K562 (cell line): ENCODE measurements around the gene ZBTB26. TPM values are rescaled to one million over a fixed set of nuclear protein-coding genes. Genes with fewer than 3 reads are reported as not detected.

Source experiments
- ARID3B ChIP-seq: fragments of 250-450 bp; sonication (Bioruptor Pico); IDR thresholded peaks from 2 replicates; pipeline ENCODE4 v1.4.0; 2020; ENCODE audit warnings: borderline replicate concordance
- EP300 ChIP-seq: IDR thresholded peaks from 2 replicates; pipeline ENCODE4 v1.6.1; 2012; ENCODE audit warnings: low read length, improper control_type of control experiment
- EWSR1 ChIP-seq: fragments of 450-650 bp; IDR thresholded peaks from 2 replicates; pipeline ENCODE4 v1.6.1; 2018; ENCODE audit warnings: borderline replicate concordance, mild to moderate bottlenecking, low read depth, moderate library complexity; ENCODE audit not compliant: partially characterized antibody
- GABPA ChIP-seq: fragments of 200-800 bp; sonication (Bioruptor generic); conservative IDR thresholded peaks from 2 replicates; pipeline ENCODE4 v1.6.1; 2016; ENCODE audit warnings: low read depth, missing genetic modification characterization, missing compliant biosample characterization
- GTF2A2 ChIP-seq: IDR thresholded peaks from 2 replicates; pipeline ENCODE4 v1.6.1; 2016; ENCODE audit warnings: mild to moderate bottlenecking, missing genetic modification characterization, missing compliant biosample characterization
- HDAC8 ChIP-seq: fragments of 450-650 bp; IDR thresholded peaks from 2 replicates; pipeline ENCODE4 v1.6.1; 2016; ENCODE audit warnings: mild to moderate bottlenecking, missing genetic modification characterization, moderate library complexity, missing compliant biosample characterization
- HMG20B ChIP-seq: fragments of 250-450 bp; sonication (Bioruptor Pico); IDR thresholded peaks from 2 replicates; pipeline ENCODE4 v1.5.0; 2021; ENCODE audit warnings: mild to moderate bottlenecking
- JUNB ChIP-seq: fragments of 450-650 bp; formaldehyde crosslinking; conservative IDR thresholded peaks from 2 replicates; pipeline ENCODE4 v1.4.0; 2020; ENCODE audit warnings: mild to moderate bottlenecking
- KDM2B ChIP-seq: fragments of 250-450 bp; sonication (Bioruptor Pico); IDR thresholded peaks from 2 replicates; pipeline ENCODE4 v1.8.0; 2021; ENCODE audit warnings: mild to moderate bottlenecking, moderate library complexity
- L3MBTL2 ChIP-seq: fragments of 450-650 bp; IDR thresholded peaks from 2 replicates; pipeline ENCODE4 v1.6.1; 2016; ENCODE audit warnings: mild to moderate bottlenecking, moderate library complexity
- MAFG ChIP-seq: fragments of 450-650 bp; conservative IDR thresholded peaks from 2 replicates; pipeline ENCODE4 v1.6.1; 2016; ENCODE audit warnings: missing genetic modification characterization, missing compliant biosample characterization
- MCM3 ChIP-seq: fragments of 450-650 bp; IDR thresholded peaks from 2 replicates; pipeline ENCODE4 v1.6.1; 2016
- MTA3 ChIP-seq: fragments of 450-650 bp; formaldehyde crosslinking; IDR thresholded peaks from 2 replicates; pipeline ENCODE4 v1.6.1; 2017; ENCODE audit warnings: mild to moderate bottlenecking, borderline replicate concordance
- NFYB ChIP-seq: IDR thresholded peaks from 2 replicates; pipeline ENCODE4 v1.6.1; 2011; ENCODE audit warnings: mild to moderate bottlenecking, moderate library complexity; ENCODE audit not compliant: insufficient read length; ENCODE audit errors: extremely low read depth
- NR2F6 ChIP-seq: fragments of 450-650 bp; formaldehyde crosslinking; IDR thresholded peaks from 2 replicates; pipeline ENCODE4 v1.4.0; 2020; ENCODE audit warnings: mild to moderate bottlenecking
- PCBP2 ChIP-seq: fragments of 200-400 bp; formaldehyde crosslinking; IDR thresholded peaks from 2 replicates; pipeline ENCODE4 v1.6.1; 2018; ENCODE audit warnings: low read length, low read depth, mild to moderate bottlenecking, moderate library complexity; ENCODE audit not compliant: poor library complexity, severe bottlenecking
- RB1 ChIP-seq: fragments of 450-650 bp; IDR thresholded peaks from 2 replicates; pipeline ENCODE4 v1.6.1; 2017; ENCODE audit warnings: low read depth, mild to moderate bottlenecking
- SMARCE1 ChIP-seq: fragments of 450-650 bp; IDR thresholded peaks from 2 replicates; pipeline ENCODE4 v1.7.1; 2016; ENCODE audit warnings: mild to moderate bottlenecking
- XRCC5 ChIP-seq: fragments of 200-400 bp; formaldehyde crosslinking; IDR thresholded peaks from 2 replicates; pipeline ENCODE4 v1.6.1; 2017; ENCODE audit warnings: low read depth, mild to moderate bottlenecking, low read length
- ZFP1 ChIP-seq: fragments of 450-650 bp; formaldehyde crosslinking; IDR thresholded peaks from 2 replicates; pipeline ENCODE4 v1.4.0; 2020; ENCODE audit warnings: mild to moderate bottlenecking, mixed read lengths
- ZFP30 ChIP-seq: fragments of 250-450 bp; sonication (Bioruptor Pico); IDR thresholded peaks from 2 replicates; pipeline ENCODE4 v1.8.0; 2022; ENCODE audit warnings: moderate library complexity, mild to moderate bottlenecking, inconsistent platforms, borderline replicate concordance
- ZKSCAN3 ChIP-seq: fragments of 250-450 bp; sonication (Bioruptor Pico); IDR thresholded peaks from 2 replicates; pipeline ENCODE4 v1.4.0; 2020
- ZNF77 ChIP-seq: fragments of 250-450 bp; sonication (Bioruptor Pico); IDR thresholded peaks from 2 replicates; pipeline ENCODE4 v1.5.0; 2020
- polyA plus RNA-seq, 8 experiments: library from polyadenylated mRNA; depleted of rRNA in 4 of 8; stranded (reverse) in 5 of 8; unstranded in 3 of 8; fragments of >200 nt; fragmentation: Nextera tagmentation in 2 of 8; fragmentation: Illumina TruSeq in 1 of 8; extraction: Ambion mirVana in 2 of 8; extraction: Trizol in 1 of 8; gene quantifications; 2 replicates each; pipeline versions ENCODE4 v1.2.1 to v1.2.3, GENCODE V29; 2011 to 2014; ENCODE audit warnings: inconsistent platforms in 1 of 8, missing spikeins in 1 of 8
- total RNA-seq, 7 experiments: library from RNA; depleted of rRNA in 6 of 7; stranded (reverse); fragments of >200 nt in 6 of 7; fragmentation: Illumina TruSeq in 2 of 7; extraction: Trizol in 2 of 7; gene quantifications; 2 replicates each; pipeline versions ENCODE4 v1.2.1 to v1.2.3, GENCODE V29; 2011 to 2021; ENCODE audit warnings: low replicate concordance in 1 of 7
- TF ChIP-seq, protein P1 (sequence below), 3 experiments: IDR thresholded peaks in 2 of 3; conservative IDR thresholded peaks in 1 of 3; 2 replicates each; pipeline ENCODE4 v1.5.1; 2011 to 2012; ENCODE audit warnings: low read length in 3 of 3, mild to moderate bottlenecking in 3 of 3, control low read depth in 2 of 3, improper control_type of control experiment in 1 of 3, inconsistent platforms in 1 of 3, low read depth in 1 of 3, mixed read lengths in 1 of 3, moderate library complexity in 1 of 3; ENCODE audit not compliant: insufficient read depth in 2 of 3
- TF ChIP-seq, protein P2 (sequence below): fragments of 450-650 bp; IDR thresholded peaks from 2 replicates; pipeline ENCODE4 v1.6.1; 2016

The ZBTB26 gene
- total and polyA plus RNA-seq, 9 of the 15 experiments (the other 6 are each of a cell fraction or from before 2014, with no cell fraction given): 2.4 to 20.7 (median 5.0) TPM

DNA sequence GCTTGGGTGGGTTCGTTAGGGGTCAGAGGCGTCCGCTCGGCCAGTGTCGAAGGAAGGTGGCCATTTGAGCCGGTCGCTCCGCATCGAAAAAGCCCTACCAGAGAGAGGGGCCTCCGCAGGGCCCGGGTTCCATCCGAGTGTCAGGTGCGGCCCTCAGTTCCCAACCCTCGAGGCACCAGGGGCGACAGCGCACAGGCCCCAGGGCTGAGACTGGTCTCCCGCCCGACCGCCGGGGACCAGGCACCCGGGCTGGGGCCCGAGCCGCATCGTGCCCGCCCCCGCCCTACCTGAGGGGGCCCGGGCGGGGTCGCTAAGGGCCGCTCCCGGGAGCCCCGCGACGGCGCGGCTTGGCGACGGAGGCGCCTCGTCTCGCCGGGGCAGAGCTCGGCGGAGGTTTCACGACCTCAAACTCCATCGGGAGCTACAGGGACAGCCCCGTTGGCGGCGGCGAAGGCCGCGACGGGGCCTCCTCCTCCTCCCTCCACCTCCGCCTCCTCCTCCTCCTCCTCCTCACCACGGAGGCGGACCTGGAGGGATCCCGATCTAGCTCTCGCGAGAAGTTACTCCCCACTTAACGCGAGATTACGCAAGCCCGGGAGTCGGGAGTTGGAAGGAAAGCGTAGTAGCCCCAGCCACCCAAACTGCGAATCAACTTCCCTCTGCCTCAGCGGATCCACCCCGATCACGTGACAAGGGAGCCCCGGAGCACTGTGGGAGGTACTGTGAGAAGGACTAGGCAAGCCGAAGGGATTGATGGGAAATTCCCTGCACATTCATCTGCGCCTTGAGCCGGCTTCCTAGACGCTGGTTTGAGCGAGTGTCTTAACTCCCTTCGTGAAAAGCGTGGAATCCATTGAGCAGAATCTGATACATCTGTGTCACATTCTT is 26.2 kb downstream of the ZBTB26 start, which contains the start of gene RC3H2 (continued):
- TF ChIP-seq, protein P1, sequence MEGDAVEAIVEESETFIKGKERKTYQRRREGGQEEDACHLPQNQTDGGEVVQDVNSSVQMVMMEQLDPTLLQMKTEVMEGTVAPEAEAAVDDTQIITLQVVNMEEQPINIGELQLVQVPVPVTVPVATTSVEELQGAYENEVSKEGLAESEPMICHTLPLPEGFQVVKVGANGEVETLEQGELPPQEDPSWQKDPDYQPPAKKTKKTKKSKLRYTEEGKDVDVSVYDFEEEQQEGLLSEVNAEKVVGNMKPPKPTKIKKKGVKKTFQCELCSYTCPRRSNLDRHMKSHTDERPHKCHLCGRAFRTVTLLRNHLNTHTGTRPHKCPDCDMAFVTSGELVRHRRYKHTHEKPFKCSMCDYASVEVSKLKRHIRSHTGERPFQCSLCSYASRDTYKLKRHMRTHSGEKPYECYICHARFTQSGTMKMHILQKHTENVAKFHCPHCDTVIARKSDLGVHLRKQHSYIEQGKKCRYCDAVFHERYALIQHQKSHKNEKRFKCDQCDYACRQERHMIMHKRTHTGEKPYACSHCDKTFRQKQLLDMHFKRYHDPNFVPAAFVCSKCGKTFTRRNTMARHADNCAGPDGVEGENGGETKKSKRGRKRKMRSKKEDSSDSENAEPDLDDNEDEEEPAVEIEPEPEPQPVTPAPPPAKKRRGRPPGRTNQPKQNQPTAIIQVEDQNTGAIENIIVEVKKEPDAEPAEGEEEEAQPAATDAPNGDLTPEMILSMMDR (IDR thresholded peaks at IDR 0.05 in 2 of 3, conservative IDR thresholded peaks at IDR 0.05 in 1 of 3; ENCODE audit: insufficient read depth in 2 of 3, low read depth in 1 of 3, low read length in 3 of 3): no peak; a peak in 1 of 6 replicates
- TF ChIP-seq ARID3B (CRISPR knock-in tag) (no peak; the same call in 1 of the 2 replicates), HDAC8 (no peak), MTA3 (0 out of 2 replicates have a peak, but pooled peaks have one; percentile 40), MAFG (tag) (no peak), EP300 (no peak), NR2F6 (CRISPR knock-in tag) (no peak), EWSR1 (no peak), NFYB (no peak), PCBP2 (no peak), GABPA (tag) (peak; percentile 78), ZFP1 (CRISPR knock-in tag) (no peak), L3MBTL2 (peak; percentile 46; the same call in 1 of the 2 replicates), GTF2A2 (tag) (no peak), SMARCE1 (no peak), XRCC5 (no peak; the same call in 1 of the 2 replicates), JUNB (CRISPR knock-in tag) (no peak), ZKSCAN3 (CRISPR knock-in tag) (no peak), KDM2B (no peak), ZNF77 (CRISPR knock-in tag) (no peak), ZFP30 (CRISPR knock-in tag) (no peak), MCM3 (no peak), RB1 (peak; percentile 84), HMG20B (no peak)
- TF ChIP-seq, protein P2, sequence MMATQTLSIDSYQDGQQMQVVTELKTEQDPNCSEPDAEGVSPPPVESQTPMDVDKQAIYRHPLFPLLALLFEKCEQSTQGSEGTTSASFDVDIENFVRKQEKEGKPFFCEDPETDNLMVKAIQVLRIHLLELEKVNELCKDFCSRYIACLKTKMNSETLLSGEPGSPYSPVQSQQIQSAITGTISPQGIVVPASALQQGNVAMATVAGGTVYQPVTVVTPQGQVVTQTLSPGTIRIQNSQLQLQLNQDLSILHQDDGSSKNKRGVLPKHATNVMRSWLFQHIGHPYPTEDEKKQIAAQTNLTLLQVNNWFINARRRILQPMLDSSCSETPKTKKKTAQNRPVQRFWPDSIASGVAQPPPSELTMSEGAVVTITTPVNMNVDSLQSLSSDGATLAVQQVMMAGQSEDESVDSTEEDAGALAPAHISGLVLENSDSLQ: no peak
